ENCODE measurements around the gene PRR7. TPM values are rescaled to one million over a fixed set of nuclear protein-coding genes. Genes with fewer than 3 reads are reported as not detected.

The PRR7 gene
- total RNA-seq, 1 donor from 2014 or later: 30.9 TPM

- TF ChIP-seq, protein P1, sequence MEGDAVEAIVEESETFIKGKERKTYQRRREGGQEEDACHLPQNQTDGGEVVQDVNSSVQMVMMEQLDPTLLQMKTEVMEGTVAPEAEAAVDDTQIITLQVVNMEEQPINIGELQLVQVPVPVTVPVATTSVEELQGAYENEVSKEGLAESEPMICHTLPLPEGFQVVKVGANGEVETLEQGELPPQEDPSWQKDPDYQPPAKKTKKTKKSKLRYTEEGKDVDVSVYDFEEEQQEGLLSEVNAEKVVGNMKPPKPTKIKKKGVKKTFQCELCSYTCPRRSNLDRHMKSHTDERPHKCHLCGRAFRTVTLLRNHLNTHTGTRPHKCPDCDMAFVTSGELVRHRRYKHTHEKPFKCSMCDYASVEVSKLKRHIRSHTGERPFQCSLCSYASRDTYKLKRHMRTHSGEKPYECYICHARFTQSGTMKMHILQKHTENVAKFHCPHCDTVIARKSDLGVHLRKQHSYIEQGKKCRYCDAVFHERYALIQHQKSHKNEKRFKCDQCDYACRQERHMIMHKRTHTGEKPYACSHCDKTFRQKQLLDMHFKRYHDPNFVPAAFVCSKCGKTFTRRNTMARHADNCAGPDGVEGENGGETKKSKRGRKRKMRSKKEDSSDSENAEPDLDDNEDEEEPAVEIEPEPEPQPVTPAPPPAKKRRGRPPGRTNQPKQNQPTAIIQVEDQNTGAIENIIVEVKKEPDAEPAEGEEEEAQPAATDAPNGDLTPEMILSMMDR (conservative IDR thresholded peaks at IDR 0.05; ENCODE audit: low read depth, low read length): peak; percentile 61
- DNase-seq (ENCODE audit: low read depth): no peak
- H3K4me3 ChIP-seq (ENCODE audit: low read depth, low read length): peak overlapping the region; percentile 74
Observed at GRCh38 chr5:177403792-177404640, 42.6 kb upstream of the PRR7 start.

DNA sequence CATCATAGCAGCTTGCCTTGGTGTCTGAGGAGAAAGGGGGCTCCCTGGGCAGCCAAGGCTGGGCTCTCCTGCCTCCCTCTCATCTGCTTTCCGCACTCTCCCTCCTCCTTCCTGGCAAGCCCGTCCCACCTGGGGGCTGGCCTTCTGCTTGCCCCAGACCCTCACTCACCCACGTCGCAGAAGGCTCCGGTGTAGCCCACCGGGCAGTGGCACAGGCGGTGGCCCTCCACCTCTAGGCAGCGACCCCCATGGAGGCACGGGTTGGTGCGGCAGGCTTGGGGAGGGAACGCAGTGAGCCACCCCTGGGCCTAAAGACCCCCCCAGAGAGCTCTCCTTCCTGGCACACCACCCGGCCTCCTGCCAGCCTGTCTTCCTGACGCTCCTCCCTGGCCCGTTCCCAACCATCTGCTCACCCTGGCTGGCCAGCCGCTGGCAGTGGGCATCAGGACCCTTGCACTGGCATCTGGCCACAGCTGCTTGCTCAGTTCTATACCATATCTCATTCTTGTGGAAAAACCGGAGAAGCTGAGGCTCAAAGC lies 41.9 kb upstream of the PRR7 start:
- TF ChIP-seq, protein P1 (conservative IDR thresholded peaks at IDR 0.05; ENCODE audit: low read depth, low read length): no peak
- peak overlapping the region; percentile 74 for H3K4me3 ChIP-seq (ENCODE audit: low read depth, low read length)
- no peak for DNase-seq (ENCODE audit: low read depth)

DNA sequence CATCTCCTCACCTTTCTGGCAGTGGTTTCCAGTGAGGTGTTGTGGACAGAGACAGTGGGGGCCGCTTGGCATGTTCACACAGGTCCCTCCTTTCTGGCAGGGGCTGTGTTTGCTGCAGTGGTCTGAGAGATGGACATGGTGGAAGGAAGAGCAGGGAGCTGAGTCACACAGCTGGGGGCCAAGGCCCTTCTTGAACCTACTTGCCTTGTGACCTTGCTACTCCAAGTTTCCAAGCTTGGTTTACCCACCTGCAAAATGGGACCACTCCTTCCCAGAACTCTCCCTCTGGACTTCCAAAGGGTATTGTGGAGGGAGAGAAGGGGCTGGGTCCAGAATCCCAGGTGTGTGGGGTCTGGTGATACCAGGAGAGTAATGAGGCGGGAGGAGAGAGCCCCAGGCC lies 41.3 kb upstream of the PRR7 start:
- TF ChIP-seq, protein P1 (conservative IDR thresholded peaks at IDR 0.05; ENCODE audit: low read depth, low read length): no peak
- H3K4me3 ChIP-seq (ENCODE audit: low read depth, low read length): no peak overlapping the region
- DNase-seq (ENCODE audit: low read depth): no peak

GRCh38 chr5:177405805-177406204 lies 40.8 kb upstream of the PRR7 start:
- TF ChIP-seq, protein P1 (conservative IDR thresholded peaks at IDR 0.05; ENCODE audit: low read depth, low read length): no peak
- DNase-seq (ENCODE audit: low read depth): no peak
- H3K4me3 ChIP-seq (ENCODE audit: low read depth, low read length): no peak overlapping the region

DNA sequence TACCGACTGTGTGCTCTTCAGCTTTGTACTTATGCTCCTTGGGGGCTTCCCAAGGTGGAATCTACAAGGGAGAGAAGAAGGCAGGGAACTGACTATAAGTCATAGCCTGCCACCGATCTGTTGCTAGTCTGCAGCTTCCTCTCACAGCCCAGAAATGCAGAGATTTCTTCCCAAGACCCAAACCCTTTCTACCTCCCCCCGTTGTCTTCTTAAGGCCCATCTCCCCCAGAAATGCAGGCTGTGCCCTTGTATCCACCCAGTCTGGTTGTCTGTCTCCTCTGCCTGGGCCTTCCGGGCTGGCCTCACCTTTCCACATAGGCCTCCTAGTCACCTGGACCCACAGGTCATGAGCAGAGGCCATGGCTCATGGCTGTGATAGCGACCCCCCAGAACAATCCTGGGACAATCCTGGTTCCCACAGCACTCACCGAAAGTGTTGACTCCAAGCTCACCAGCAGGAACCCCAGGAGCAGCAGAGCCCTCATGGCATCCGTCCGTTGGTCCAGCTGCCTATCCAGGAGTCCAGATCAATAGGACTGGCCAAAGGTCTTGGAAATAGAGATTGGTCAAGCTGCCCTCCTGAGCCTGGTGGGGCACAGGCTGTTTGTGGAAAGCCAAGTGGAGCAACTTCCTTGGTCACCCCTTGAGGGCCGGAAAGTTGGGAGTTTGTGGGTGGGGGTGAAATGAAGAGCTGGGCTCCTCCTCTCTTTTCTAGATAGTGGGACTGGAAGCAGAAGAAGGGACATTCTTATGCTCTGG lies 37.4 kb upstream of the PRR7 start, which contains the start of gene F12:
F12 (minus strand) TSS at position 522 of the 759 bp plus-strand sequence; CDS start at position 485, 37 bp downstream.
- TF ChIP-seq, protein P1 (conservative IDR thresholded peaks at IDR 0.05; ENCODE audit: low read depth, low read length): no peak
- H3K4me3 ChIP-seq (ENCODE audit: low read depth, low read length): no peak within 1 kb of the TSS
- no peak for DNase-seq (ENCODE audit: low read depth)

- DNase-seq (ENCODE audit: low read depth): no peak
Observed at GRCh38 chr5:177410575-177410974, 36.0 kb upstream of the PRR7 start.

More at GRCh38 chr5:177410575-177410974, 36.0 kb upstream of the PRR7 start:
- TF ChIP-seq, protein P1 (conservative IDR thresholded peaks at IDR 0.05; ENCODE audit: low read depth, low read length): no peak
- no peak overlapping the region for H3K4me3 ChIP-seq (ENCODE audit: low read depth, low read length)

Measured in epithelial cell of proximal tubule (primary cell).